ENCODE data around the gene KCNJ4.

KCNJ4 gene

GRCh38 chr22:38431266-38432010 is 23.6 kb downstream of the KCNJ4 start:
- no peak for DNase-seq (ENCODE audit: low read depth, low spot score)

- no peak for DNase-seq (ENCODE audit: low read depth, low spot score)
Observed at GRCh38 chr22:38429499-38430068, 25.4 kb downstream of the KCNJ4 start.

- no peak for DNase-seq (ENCODE audit: low read depth, low spot score)
Observed at GRCh38 chr22:38428714-38429113, 26.3 kb downstream of the KCNJ4 start.

- DNase-seq (ENCODE audit: low read depth, low spot score): no peak
Observed at GRCh38 chr22:38427940-38428339, 27.1 kb downstream of the KCNJ4 start.

- DNase-seq (ENCODE audit: low read depth, low spot score): no peak
Observed at GRCh38 chr22:38427465-38427864, 27.5 kb downstream of the KCNJ4 start.

GRCh38 chr22:38426628-38427027 is 28.4 kb downstream of the KCNJ4 start:
- no peak for DNase-seq (ENCODE audit: low read depth, low spot score)

GRCh38 chr22:38424525-38425080 is 30.4 kb downstream of the KCNJ4 start:
- no peak for DNase-seq (ENCODE audit: low read depth, low spot score)

- no peak for DNase-seq (ENCODE audit: low read depth, low spot score)
Observed at GRCh38 chr22:38423512-38424503, 31.2 kb downstream of the KCNJ4 start.

GRCh38 chr22:38422611-38423511 is 32.1 kb downstream of the KCNJ4 start:
- no peak for DNase-seq (ENCODE audit: low read depth, low spot score)

- no peak for DNase-seq (ENCODE audit: low read depth, low spot score)
Observed at GRCh38 chr22:38420734-38421133, 34.3 kb downstream of the KCNJ4 start.

GRCh38 chr22:38419858-38420160 is 35.2 kb downstream of the KCNJ4 start:
- no peak for DNase-seq (ENCODE audit: low read depth, low spot score)

- no peak for DNase-seq (ENCODE audit: low read depth, low spot score)
Observed at GRCh38 chr22:38419121-38419857, 35.7 kb downstream of the KCNJ4 start.

GRCh38 chr22:38418589-38418988 is 36.4 kb downstream of the KCNJ4 start:
- DNase-seq (ENCODE audit: low read depth, low spot score): no peak

GRCh38 chr22:38417252-38418060 is 37.5 kb downstream of the KCNJ4 start:
- DNase-seq (ENCODE audit: low read depth, low spot score): no peak

GRCh38 chr22:38416621-38417251 is 38.3 kb downstream of the KCNJ4 start:
- DNase-seq (ENCODE audit: low read depth, low spot score): no peak

GRCh38 chr22:38415561-38416321 is 39.3 kb downstream of the KCNJ4 start:
- no peak for DNase-seq (ENCODE audit: low read depth, low spot score)

GRCh38 chr22:38415046-38415445 is 40.0 kb downstream of the KCNJ4 start:
- no peak for DNase-seq (ENCODE audit: low read depth, low spot score)

- no peak for DNase-seq (ENCODE audit: low read depth, low spot score)
Observed at GRCh38 chr22:38414009-38414395, 41.0 kb downstream of the KCNJ4 start.
